Neuron (in vitro differentiated cells): ENCODE measurements around the gene MDP1.
"Not testable (repeated sequence)": the region's sequence is repeated elsewhere in the genome, so short reads cannot be mapped to it uniquely, and the experiment has no call there.

Experiments used
- H2AFZ ChIP-seq: one replicate; pipeline ENCODE4 v1.6.1; 2013; ENCODE audit warnings: low read depth, mild to moderate bottlenecking, inconsistent platforms, low read length, moderate library complexity
- H3K27me3 ChIP-seq: one replicate; pipeline ENCODE4 v1.6.1; 2013; ENCODE audit warnings: low read length; ENCODE audit not compliant: insufficient read depth
- H3K36me3 ChIP-seq: one replicate; pipeline ENCODE4 v1.6.1; 2013; ENCODE audit warnings: low read length; ENCODE audit not compliant: insufficient read depth
- H3K4me1 ChIP-seq: one replicate; pipeline ENCODE4 v1.6.1; 2013; ENCODE audit warnings: low read length; ENCODE audit not compliant: insufficient read depth
- H3K4me3 ChIP-seq: 2 replicates; pipeline ENCODE4 v1.5.1; 2013; ENCODE audit warnings: mild to moderate bottlenecking, low read length, moderate library complexity
- H3K9me3 ChIP-seq: one replicate; pipeline ENCODE4 v1.6.1; 2013; ENCODE audit warnings: low read length

MDP1 gene

DNA sequence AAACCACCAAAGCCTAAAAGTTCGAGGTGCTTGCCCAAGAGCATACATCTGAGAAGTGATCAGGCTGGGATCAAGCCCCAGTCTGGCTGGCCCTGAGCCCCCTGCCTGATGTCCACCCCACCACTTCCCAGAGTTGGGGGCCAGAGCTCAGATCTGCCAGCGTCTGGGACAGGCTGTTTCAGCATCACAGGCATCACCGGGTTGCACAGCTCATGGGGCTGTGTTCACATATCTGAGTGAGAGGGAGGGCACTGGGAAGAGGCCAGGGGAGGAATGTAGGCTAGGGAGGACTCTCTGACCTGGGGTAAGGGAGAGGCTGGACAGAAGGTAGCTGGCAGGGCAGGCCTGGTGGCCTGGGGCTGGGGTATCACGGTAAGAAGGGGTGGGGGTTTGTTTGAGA lies 41.1 kb upstream of the MDP1 start:
- no peaks in the 10 kb centered on the region for H3K36me3 ChIP-seq
- H3K27me3 ChIP-seq = no peaks in the 10 kb centered on the region
- no peak overlapping the region for H3K4me3 ChIP-seq
- no peak overlapping the region for H2AFZ ChIP-seq
- H3K9me3 ChIP-seq = no peaks in the 10 kb centered on the region
- H3K4me1 ChIP-seq = no peaks in the 10 kb centered on the region

DNA sequence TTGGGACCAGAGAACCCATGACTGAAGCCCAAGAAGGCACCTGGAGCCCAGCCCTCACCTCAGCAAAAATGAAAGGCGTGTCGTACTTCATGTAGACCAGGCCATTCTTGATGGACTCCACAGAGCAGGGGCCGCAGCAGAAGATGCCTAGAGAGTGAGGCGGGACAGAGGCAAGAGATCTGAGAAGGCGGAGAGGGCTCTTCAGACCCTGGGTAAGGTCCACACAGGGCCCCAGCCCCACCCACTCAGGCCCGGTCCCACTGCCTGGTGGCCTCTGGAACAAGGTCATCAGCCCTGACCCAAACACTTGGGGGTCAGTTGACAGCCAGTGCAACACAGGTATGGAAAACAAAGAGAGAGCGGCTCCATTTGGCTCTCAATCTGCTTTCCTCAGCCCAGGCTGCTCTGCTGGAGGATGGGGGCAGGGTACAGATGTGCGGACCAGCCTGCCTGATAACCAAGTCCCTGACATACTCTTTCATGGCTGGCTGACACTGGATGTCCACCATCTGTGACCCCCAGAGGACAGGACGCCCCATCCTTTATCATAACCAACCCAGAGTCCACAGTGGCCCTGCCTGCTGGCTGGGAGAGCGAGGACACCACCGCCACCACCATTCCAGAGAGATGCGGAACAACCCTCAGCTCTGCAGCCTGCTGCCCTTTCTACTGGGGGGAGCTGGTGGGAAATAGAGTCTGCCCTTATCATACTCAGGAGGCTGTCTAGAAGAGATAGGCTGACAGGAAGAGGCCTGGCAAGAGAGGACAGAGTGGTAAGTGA lies 40.3 kb upstream of the MDP1 start:
- Histone ChIP-seq H3K4me3 (no peak overlapping the region), H3K4me1 (no peaks in the 10 kb centered on the region), H3K27me3 (no peaks in the 10 kb centered on the region), H2AFZ (no peak overlapping the region), H3K36me3 (no peaks in the 10 kb centered on the region), H3K9me3 (no peaks in the 10 kb centered on the region)

DNA sequence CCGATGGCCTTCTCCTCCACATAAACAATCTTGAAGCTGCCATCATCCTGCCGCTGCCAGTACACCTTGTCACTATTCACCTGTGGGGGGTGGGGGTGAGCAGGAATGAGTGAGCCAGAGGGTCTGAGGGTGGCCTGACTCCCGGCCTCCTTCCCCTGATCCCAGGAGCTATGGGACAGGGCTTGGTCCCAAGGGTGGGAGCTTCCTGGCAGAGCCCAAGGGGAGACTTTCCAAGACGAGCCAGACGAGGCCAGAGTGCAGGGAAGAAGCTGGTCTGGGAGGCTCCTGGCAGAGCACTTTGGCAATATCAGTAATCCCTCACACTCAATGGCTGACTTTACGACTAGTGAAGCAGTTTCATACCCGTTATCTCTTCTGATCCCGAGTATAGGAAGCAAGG lies 39.6 kb upstream of the MDP1 start:
- H3K4me3 ChIP-seq = no peak overlapping the region
- H3K36me3 ChIP-seq = no peaks in the 10 kb centered on the region
- no peaks in the 10 kb centered on the region for H3K4me1 ChIP-seq
- H3K27me3 ChIP-seq = no peaks in the 10 kb centered on the region
- no peak overlapping the region for H2AFZ ChIP-seq
- no peaks in the 10 kb centered on the region for H3K9me3 ChIP-seq

DNA sequence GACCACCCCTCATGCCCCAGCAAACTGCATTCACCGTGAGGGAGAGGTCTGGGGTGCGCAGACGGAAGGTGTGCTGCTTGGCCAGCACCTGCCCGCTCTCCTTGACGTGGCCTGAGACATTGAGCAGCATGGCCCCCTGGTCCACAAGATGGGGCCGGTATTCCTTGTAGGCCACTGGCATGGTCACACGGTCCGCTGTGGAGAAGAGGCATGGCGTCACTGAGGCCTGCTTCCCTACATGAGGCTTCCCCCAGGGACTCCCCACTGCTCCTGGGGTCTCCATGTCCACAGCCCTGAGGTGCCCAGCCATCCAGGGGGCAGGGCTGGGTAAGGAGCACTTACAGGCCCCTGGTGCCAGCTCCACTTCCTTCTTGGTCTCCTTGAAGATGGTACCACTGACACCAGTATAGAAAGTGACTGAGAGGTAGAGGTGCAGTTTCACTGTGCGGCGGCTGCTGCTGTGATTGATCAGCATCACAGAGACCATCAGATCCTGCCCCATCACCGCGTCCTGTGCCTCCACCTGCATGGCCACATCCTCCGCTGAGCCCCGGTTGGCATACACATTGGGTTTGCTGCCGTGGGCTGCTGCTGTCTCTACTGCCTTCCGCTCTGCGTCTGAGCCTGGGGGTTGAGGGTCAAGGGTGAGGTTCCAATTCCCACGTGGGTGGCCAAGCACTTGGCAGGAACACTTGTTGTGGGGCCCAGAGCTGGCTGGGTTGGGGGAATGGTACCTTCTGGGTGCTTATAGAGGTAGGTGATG lies 38.9 kb upstream of the MDP1 start:
- Histone ChIP-seq H3K27me3 (no peaks in the 10 kb centered on the region), H2AFZ (no peak overlapping the region), H3K4me1 (no peaks in the 10 kb centered on the region), H3K36me3 (no peaks in the 10 kb centered on the region), H3K9me3 (no peaks in the 10 kb centered on the region), H3K4me3 (no peak overlapping the region)

DNA sequence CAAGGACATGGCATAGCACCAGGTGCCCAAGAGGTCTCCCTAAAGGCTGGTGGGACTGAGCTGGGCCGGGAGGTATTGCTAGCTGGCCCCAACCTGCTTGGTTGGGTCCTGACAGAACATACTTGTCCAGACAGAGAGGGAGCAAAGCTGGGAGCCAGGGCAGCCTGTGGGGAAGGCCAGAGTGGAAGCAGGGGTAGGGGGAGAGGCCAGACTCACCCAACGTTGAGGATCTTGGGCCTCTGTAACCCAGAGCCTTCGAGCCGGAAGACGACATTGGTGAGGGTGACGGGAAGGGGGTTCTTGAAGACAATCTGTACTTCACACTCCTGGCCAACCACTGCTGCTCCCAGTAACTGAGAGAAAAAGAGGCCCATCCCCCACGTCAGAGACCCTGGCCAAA lies 38.1 kb upstream of the MDP1 start:
- no peaks in the 10 kb centered on the region for H3K27me3 ChIP-seq
- no peak overlapping the region for H2AFZ ChIP-seq
- H3K4me1 ChIP-seq = no peaks in the 10 kb centered on the region
- no peaks in the 10 kb centered on the region for H3K36me3 ChIP-seq
- H3K9me3 ChIP-seq = no peaks in the 10 kb centered on the region
- no peak overlapping the region for H3K4me3 ChIP-seq

DNA sequence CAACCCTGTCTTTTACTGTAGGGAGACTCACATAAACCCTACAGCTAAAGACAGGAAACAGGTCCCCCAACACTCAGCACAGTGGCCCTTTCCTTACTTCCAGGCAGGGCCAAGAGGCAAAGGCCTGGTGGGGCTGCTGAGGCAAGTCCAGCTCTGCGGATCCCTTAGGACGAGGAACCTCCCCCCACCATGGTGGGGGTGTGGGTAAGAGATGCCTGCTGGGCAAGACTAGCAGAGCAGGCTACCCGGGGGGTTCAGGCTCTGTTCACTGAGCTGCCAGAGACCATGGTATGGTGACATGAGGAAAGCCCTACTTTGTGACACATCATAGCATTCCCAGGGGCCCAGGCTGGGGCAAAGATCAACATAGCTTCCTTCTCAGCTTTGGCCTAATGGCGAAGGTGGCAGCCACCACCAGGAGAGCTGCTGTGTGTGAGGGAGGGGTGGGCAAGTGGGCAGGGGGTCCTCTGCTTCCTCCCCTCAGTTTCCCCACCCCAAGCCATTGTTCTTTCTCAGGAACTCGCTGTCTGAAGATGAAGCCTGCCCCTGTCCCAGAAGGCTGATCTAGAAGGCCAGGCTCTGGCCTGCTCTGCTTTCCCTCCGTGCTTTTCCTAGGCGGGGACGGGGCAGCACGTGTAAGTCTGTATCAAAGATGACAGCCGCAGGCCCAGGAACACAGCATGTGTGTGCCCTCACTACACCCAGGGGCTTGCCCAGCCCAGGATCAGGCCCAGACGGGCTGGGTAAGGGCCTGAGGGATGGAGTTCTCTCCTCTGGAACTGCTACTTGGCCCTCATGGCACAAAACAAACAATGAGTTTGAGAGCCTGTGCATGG lies 36.6 kb upstream of the MDP1 start:
- H3K9me3 ChIP-seq = no peaks in the 10 kb centered on the region
- H3K4me1 ChIP-seq = no peaks in the 10 kb centered on the region
- H3K4me3 ChIP-seq = no peak overlapping the region
- no peaks in the 10 kb centered on the region for H3K36me3 ChIP-seq
- no peaks in the 10 kb centered on the region for H3K27me3 ChIP-seq
- H2AFZ ChIP-seq = no peak overlapping the region

DNA sequence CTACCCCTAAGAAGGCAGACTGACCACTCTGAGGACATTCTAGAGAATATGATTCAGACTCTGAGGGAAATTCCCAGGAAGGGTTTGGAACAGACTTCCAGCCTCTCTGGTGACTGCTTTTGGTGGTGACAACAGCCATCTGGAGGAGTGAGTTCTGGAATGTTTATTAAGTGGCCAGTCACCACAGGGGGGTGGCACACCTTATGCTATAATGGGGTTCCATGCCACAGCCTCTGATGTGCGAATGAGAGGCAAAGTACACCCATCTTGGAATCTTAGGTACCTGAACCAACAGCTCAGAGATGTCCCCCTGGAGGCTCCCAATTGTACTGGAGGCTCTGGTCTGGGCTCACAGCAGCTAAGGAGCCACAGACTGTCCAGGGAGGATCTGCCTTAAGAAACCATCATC lies 36.0 kb upstream of the MDP1 start:
- Histone ChIP-seq H3K4me3 (no peak overlapping the region), H3K9me3 (no peaks in the 10 kb centered on the region), H2AFZ (no peak overlapping the region), H3K4me1 (no peaks in the 10 kb centered on the region), H3K36me3 (no peaks in the 10 kb centered on the region), H3K27me3 (no peaks in the 10 kb centered on the region)

DNA sequence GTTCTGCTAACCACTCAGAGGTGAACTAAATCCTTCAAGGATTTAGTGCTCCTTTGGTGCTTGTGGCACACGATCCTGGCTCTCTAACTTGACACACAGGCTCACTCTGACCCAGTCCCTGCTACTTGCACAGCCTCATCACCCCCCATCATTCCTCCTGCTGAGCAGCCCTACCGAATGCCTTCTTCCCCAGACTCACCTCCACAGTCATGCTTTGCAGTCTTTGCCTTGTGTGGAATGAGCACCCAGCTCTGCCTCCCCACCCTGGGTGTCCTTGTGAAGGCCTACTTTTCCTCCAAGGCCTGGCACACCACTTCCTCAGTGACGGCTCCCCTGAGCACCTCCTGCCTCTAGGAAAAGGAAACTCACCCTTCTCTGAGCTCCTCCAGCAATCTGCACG lies 34.5 kb upstream of the MDP1 start:
- Histone ChIP-seq H3K4me3 (no peak overlapping the region), H3K36me3 (no peaks in the 10 kb centered on the region), H3K27me3 (no peaks in the 10 kb centered on the region), H3K9me3 (no peaks in the 10 kb centered on the region), H2AFZ (no peak overlapping the region), H3K4me1 (no peaks in the 10 kb centered on the region)

DNA sequence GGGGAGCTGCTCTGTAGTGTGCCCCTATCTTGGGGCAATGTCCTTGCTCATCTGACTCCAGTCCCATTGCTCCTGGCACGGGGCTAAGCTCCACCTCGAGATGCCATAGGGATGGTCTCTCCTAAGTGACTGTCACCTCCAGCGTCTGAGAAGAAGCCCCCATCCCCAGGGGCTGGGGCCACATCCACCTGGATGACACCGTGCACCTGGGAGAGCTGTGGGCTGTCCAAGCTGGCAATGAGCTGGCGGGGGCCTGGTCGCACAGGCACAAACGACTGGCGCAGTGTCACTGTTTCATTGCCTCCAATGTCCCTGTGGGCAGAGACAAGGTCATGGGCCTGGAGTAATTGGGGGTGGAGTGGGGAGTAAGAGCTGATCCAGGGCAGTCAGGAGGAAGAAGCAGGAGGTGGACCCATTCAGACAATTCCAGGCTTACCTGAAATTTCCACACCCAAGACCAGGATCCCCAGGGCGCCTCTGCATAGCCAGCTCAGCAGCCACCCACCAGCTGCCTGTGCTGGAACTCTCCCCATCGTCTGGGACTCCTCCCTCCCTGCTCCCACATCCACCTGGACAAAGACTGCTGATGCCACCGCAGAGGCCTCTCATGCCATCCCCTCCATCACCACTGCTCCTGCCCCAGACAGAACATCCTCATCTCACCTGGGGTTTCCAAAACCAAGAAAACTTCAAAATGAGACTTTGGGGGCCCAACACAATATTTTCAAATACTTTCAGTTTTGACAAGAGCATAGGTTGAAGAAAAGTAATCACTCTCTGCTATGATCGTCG lies 33.6 kb upstream of the MDP1 start:
- no peaks in the 10 kb centered on the region for H3K27me3 ChIP-seq
- H3K36me3 ChIP-seq = no peaks in the 10 kb centered on the region
- no peak overlapping the region for H3K4me3 ChIP-seq
- H3K4me1 ChIP-seq = no peaks in the 10 kb centered on the region
- H2AFZ ChIP-seq = no peak overlapping the region
- H3K9me3 ChIP-seq = no peaks in the 10 kb centered on the region

DNA sequence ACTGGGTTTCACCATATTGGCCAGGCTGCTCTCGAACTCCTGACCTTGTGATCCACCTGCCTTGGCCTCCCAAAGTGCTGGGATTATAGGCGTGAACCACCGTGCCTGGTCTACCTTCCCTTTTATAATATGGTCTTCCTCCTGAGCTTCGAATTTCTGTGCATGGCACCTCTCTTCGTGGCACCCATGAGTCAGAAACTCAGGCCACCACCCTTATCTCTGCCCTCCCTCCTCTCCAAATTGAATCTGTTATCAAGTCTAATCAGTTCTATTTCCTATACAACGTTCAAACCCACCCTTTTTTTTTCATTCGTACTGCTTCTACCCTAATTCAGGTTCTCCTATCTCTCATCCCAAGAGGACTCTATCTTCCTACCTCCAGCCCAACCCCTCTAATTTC lies 31.6 kb upstream of the MDP1 start:
- no peaks in the 10 kb centered on the region for H3K9me3 ChIP-seq
- H3K27me3 ChIP-seq = no peaks in the 10 kb centered on the region
- no peaks in the 10 kb centered on the region for H3K36me3 ChIP-seq
- H3K4me1 ChIP-seq = no peaks in the 10 kb centered on the region
- no peak overlapping the region for H2AFZ ChIP-seq
- no peak overlapping the region for H3K4me3 ChIP-seq

DNA sequence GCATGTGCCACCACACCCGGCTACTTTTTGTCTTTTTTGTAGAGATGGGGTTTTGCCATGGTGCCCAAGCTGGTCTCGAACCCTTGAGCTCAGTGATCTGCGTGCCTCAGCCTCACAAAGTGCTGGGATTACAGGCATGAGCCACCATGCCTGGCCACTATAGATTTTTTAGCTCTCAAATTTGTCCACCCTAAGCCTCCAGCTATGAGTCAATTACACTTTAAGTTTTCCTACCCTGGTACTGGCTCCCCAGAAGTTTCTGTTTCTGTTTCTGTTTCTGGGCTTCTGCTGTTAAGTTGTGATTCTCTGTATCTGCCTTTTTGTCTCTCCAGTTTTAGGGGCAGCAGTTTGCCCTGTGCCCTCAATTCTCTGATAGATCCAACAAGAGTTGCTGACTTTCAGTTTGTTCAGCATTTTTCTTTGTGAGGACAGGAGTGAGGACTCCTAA lies 30.9 kb upstream of the MDP1 start:
- Histone ChIP-seq H3K36me3 (no peaks in the 10 kb centered on the region), H3K9me3 (no peaks in the 10 kb centered on the region), H2AFZ (no peak overlapping the region), H3K4me3 (no peak overlapping the region), H3K4me1 (peaks cover 3% of the 10 kb centered on the region), H3K27me3 (no peaks in the 10 kb centered on the region)

DNA sequence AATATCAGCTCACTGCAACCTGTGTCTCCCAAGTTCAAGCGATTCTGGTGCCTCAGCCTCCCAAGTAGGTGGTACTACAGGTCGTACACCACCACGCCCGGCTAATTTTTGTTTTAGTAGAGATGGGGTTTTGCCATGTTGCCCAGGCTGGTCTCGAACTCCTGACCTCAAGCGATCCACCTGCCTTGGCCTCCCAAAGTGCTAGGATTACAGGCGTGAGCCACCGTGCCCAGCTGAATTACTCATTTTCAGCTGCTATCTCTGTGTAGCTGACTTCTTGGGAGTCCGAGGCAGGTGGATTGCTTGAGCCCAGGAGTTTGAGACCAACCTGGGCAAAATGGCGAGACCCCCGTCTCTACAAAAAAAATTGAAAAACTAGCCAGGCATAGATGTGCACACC lies 29.5 kb upstream of the MDP1 start:
- not testable (repeated sequence) for H3K27me3 ChIP-seq, H3K9me3 ChIP-seq, H2AFZ ChIP-seq, H3K36me3 ChIP-seq, H3K4me3 ChIP-seq
- H3K4me1 ChIP-seq = peaks cover 16% of the 10 kb centered on the region
